ENCODE results near the gene VPS51. TPM values are rescaled to one million over a fixed set of nuclear protein-coding genes. Genes with fewer than 3 reads are reported as not detected.
A peak's percentile ranks its signal among the peaks of the same experiment; 100 is the strongest.

The VPS51 gene
- total RNA-seq, result 100 to 1,000 TPM; 102 to 531 (median 175) TPM

GRCh38 chr11:65095974-65096806 is at the start of gene VPS51:
Gene VPS51, plus strand, starts transcription at chr11:65096214. Its CDS starts 37 bp downstream, at chr11:65096251.
- H3K9me3 ChIP-seq, result peaks cover 0 to 4% (median 0%) of the 10 kb centered on the region in 4 donors
- peak within 1 kb of the TSS; percentile 88 to 95 (median 91) for H3K27ac ChIP-seq
- peaks cover 0 to 10% (median 3%) of the 10 kb centered on the region in 4 donors for H3K36me3 ChIP-seq
- H3K4me1 ChIP-seq, result peaks cover 14 to 22% (median 19%) of the 10 kb centered on the region in 4 donors
- ATAC-seq (ENCODE audit: low FRiP score in 2 of 2), result peak; percentile 97 to 98
- DNase-seq, result peak; percentile 92 to 95
- H3K4me3 ChIP-seq, result peak within 1 kb of the TSS; percentile 78 to 95 (median 82)
- H3K27me3 ChIP-seq, result no peaks in the 10 kb centered on the region
- TF ChIP-seq EP300 (IDR thresholded peaks at IDR 0.05) (peak in 1 of 4 donors; percentile 41), POLR2AphosphoS5 (IDR thresholded peaks at IDR 0.05) (peak; percentile 89 to 95), POLR2A (IDR thresholded peaks at IDR 0.05) (peak in 3 of 4 donors; percentile 63 to 80 (median 66)), CTCF (IDR thresholded peaks at IDR 0.05) (peak in 3 of 6 experiments; percentile 25 to 46 (median 35))
- 0 to 1% methylated on average over 7 to 27 of the region's 52 CpGs for WGBS, 2 donors

GRCh38 chr11:65047581-65048422 is 48.2 kb upstream of the VPS51 start:
- Histone ChIP-seq H3K9me3 (no peaks in the 10 kb centered on the region), H3K27me3 (no peaks in the 10 kb centered on the region), H3K27ac (peak overlapping the region in 3 of 4 donors; percentile 69 to 75 (median 71)), H3K4me1 (peaks cover 22 to 37% (median 31%) of the 10 kb centered on the region in 4 donors), H3K36me3 (peaks cover 0 to 23% (median 8%) of the 10 kb centered on the region in 4 donors), H3K4me3 (peak overlapping the region; percentile 46 to 62 (median 52))
- DNase-seq (peak in 1 of 2 donors; percentile 83), ATAC-seq (ENCODE audit: low FRiP score in 2 of 2) (peak in 1 of 2 donors; percentile 68)
- 21 to 36% methylated on average over 35 to 48 of the region's 56 CpGs for WGBS, 2 donors
- TF ChIP-seq POLR2A (IDR thresholded peaks at IDR 0.05) (no peak), CTCF (IDR thresholded peaks at IDR 0.05) (no peak), POLR2AphosphoS5 (IDR thresholded peaks at IDR 0.05) (no peak), EP300 (IDR thresholded peaks at IDR 0.05) (no peak)

- H3K27me3 ChIP-seq, result no peaks in the 10 kb centered on the region
- H3K9me3 ChIP-seq, result no peaks in the 10 kb centered on the region
- no peak for TF ChIP-seq EP300 (IDR thresholded peaks at IDR 0.05)
- no peak overlapping the region for H3K4me3 ChIP-seq
- H3K4me1 ChIP-seq, result peaks cover 10 to 20% (median 16%) of the 10 kb centered on the region in 4 donors
- no peaks in the 10 kb centered on the region for H3K36me3 ChIP-seq
- H3K27ac ChIP-seq, result no peak overlapping the region
- DNase-seq (no peak), ATAC-seq (ENCODE audit: low FRiP score in 2 of 2) (no peak)
- WGBS, 2 donors, result 82 to 83% methylated on average over 9 of the region's 9 CpGs
Measured at GRCh38 chr11:65051398-65051858, 44.6 kb upstream of the VPS51 start.

GRCh38 chr11:65053827-65054508 is 42.0 kb upstream of the VPS51 start:
- no peaks in the 10 kb centered on the region for H3K4me1 ChIP-seq
- 37 to 43% methylated on average over 8 of the region's 8 CpGs for WGBS, 2 donors
- no peak overlapping the region for H3K27ac ChIP-seq
- TF ChIP-seq POLR2A (IDR thresholded peaks at IDR 0.05) (no peak), POLR2AphosphoS5 (IDR thresholded peaks at IDR 0.05) (no peak), EP300 (IDR thresholded peaks at IDR 0.05) (no peak), CTCF (IDR thresholded peaks at IDR 0.05) (no peak)
- ATAC-seq (ENCODE audit: low FRiP score in 2 of 2) (no peak), DNase-seq (no peak)
- no peaks in the 10 kb centered on the region for H3K36me3 ChIP-seq
- no peaks in the 10 kb centered on the region for H3K9me3 ChIP-seq
- H3K4me3 ChIP-seq, result no peak overlapping the region
- H3K27me3 ChIP-seq, result no peaks in the 10 kb centered on the region
